SK-N-MC (cell line): ENCODE data around the gene RSPH3.

Source experiments
- EZH2 ChIP-seq: fragments of 200-600 bp; sonication (generic); IDR thresholded peaks from one replicate; pipeline ENCODE4 v1.6.1; 2017; ENCODE audit warnings: antibody characterized with exemption
- FOXP2 ChIP-seq: optimal IDR thresholded peaks from 2 replicates; pipeline ENCODE3; 2011; ENCODE audit warnings: mild to moderate bottlenecking, moderate library complexity; ENCODE audit not compliant: insufficient read depth; ENCODE audit errors: extremely low read length, control extremely low read depth
- POLR2AphosphoS5 ChIP-seq: IDR thresholded peaks from 2 replicates; pipeline ENCODE4 v1.6.1; 2012; ENCODE audit warnings: mild to moderate bottlenecking, low read depth, low read length, borderline replicate concordance

DNA sequence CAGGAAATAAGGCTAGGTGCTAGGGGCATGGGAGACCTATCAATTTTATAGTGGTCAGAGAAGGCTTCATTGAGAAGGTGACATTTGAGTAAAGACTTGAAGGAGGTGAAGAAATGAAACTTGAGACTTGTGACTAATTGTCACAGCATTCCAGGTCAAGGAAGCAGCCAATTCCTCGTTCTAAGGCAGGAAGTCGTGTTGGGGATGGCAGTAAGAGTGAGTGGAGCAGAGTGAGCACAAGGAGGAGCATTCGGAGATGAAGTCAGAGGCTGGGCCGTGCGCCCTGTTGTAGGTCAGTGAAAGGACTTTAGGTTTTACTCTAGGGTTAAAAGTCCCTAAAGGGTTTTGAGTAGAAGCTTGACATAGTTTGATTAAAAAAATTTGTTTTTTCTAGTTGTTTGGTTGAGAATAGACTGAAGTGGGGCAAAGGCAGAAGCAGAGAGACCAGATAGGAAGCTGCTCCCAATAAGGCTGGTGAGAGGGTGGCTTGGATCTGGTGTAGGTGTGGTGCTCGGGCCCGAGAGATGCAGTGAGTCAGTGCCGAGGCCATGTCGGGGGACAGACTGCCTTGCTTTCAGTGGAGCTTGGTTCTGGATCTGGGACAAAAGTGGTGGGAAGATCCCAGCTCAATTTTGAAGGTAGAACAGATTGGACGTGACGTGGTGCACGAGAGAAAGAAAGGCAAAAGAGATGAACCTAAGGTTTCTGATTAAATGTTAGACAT is 2.6 kb upstream of the RSPH3 start:
- no peak for TF ChIP-seq POLR2AphosphoS5
- TF ChIP-seq EZH2: no peak
- no peak for TF ChIP-seq FOXP2
